Keratinocyte (primary cell): ENCODE measurements around the gene CSF3. TPM values are rescaled to one million over a fixed set of nuclear protein-coding genes. Genes with fewer than 3 reads are reported as not detected.

Source experiments
- DNase-seq: peaks from one replicate; pipeline ENCODE4 v3.0.0-alpha.2; 2011; ENCODE audit warnings: low read depth, missing footprints, low spot score
- FAIRE-seq: peaks from 2 replicates; lab custom pipeline; 2011; peaks lifted over from hg19 to GRCh38; lab: Jason Lieb, UNC
- H2AFZ ChIP-seq: 2 replicates; pipeline ENCODE4 v1.6.0; 2012; ENCODE audit warnings: low read length, control low read depth, inconsistent platforms; ENCODE audit not compliant: control insufficient read depth
- H3K27ac ChIP-seq: 2 replicates; pipeline ENCODE4 v1.5.1; 2011; ENCODE audit warnings: low read length; ENCODE audit not compliant: control insufficient read depth, insufficient read depth
- H3K27me3 ChIP-seq: 3 replicates; pipeline ENCODE4 v1.6.0; 2011; ENCODE audit warnings: low read length; ENCODE audit not compliant: control insufficient read depth, insufficient read depth; ENCODE audit errors: extremely low read depth
- H3K36me3 ChIP-seq, 2 experiments: 2 replicates in 1 of 2; 3 replicates in 1 of 2; pipeline ENCODE4 v1.5.1; 2011; ENCODE audit warnings: low read length in 2 of 2, mild to moderate bottlenecking in 1 of 2; ENCODE audit not compliant: control insufficient read depth in 2 of 2, insufficient read depth in 2 of 2; ENCODE audit errors: extremely low read depth in 1 of 2
- H3K4me1 ChIP-seq: 3 replicates; pipeline ENCODE4 v1.5.1; 2011; ENCODE audit warnings: low read length; ENCODE audit not compliant: control insufficient read depth, insufficient read depth; ENCODE audit errors: extremely low read depth
- H3K4me2 ChIP-seq: 3 replicates; pipeline ENCODE4 v1.6.0; 2011; ENCODE audit warnings: low read depth, low read length; ENCODE audit not compliant: control insufficient read depth, insufficient read depth; ENCODE audit errors: extremely low read depth
- H3K4me3 ChIP-seq, 3 experiments: fragments of 200-600 bp in 1 of 3; sonication (generic) in 1 of 3; 2 replicates in 2 of 3; 3 replicates in 1 of 3; pipeline ENCODE4 v1.5.1; 2011 to 2016; ENCODE audit warnings: low read length in 3 of 3, mild to moderate bottlenecking in 3 of 3, control low read depth in 2 of 3, inconsistent platforms in 1 of 3, low read depth in 1 of 3, mixed read lengths in 1 of 3, mixed run types in 1 of 3, moderate library complexity in 1 of 3; ENCODE audit not compliant: control insufficient read depth in 2 of 3, insufficient read depth in 2 of 3; ENCODE audit errors: extremely low read depth in 1 of 3
- H3K79me2 ChIP-seq: 2 replicates; pipeline ENCODE4 v1.6.0; 2012; ENCODE audit warnings: low read length; ENCODE audit not compliant: control insufficient read depth, insufficient read depth
- H3K9ac ChIP-seq: 3 replicates; pipeline ENCODE4 v1.6.0; 2011; ENCODE audit warnings: low read length; ENCODE audit not compliant: control insufficient read depth, insufficient read depth; ENCODE audit errors: extremely low read depth
- H3K9me1 ChIP-seq: 3 replicates; pipeline ENCODE4 v1.6.0; 2011; ENCODE audit warnings: low read length; ENCODE audit not compliant: control insufficient read depth, insufficient read depth; ENCODE audit errors: extremely low read depth
- H3K9me3 ChIP-seq: 2 replicates; pipeline ENCODE4 v1.5.1; 2012; ENCODE audit warnings: low read depth, low read length; ENCODE audit not compliant: control insufficient read depth
- H4K20me1 ChIP-seq: 3 replicates; pipeline ENCODE4 v1.6.0; 2011; ENCODE audit warnings: low read length; ENCODE audit not compliant: control insufficient read depth, insufficient read depth; ENCODE audit errors: extremely low read depth
- EZH2 ChIP-seq: IDR thresholded peaks from one replicate; pipeline ENCODE4 v1.6.1; 2012; ENCODE audit warnings: inconsistent platforms, mild to moderate bottlenecking, low read length, moderate library complexity
- dilution Hi-C: fragments of 300-500 bp; cut with MboI; formaldehyde crosslinking; loops from one replicate; pipeline ENCODE4 v1.7.0; 2020; ENCODE audit warnings: low sequenced_read_pairs; ENCODE audit not compliant: extremely low pct_ligation_motif_present
- polyA plus RNA-seq, 5 experiments: library from polyadenylated mRNA; depleted of rRNA in 3 of 5; stranded (reverse) in 3 of 5; stranded (forward) in 1 of 5; unstranded in 1 of 5; fragments of >200 nt; gene quantifications; 1 replicate in 1 of 5; 2 replicates in 3 of 5; 3 replicates in 1 of 5; pipeline versions ENCODE4 v1.2.1 to v1.2.3, GENCODE V29; 2011 to 2012; ENCODE audit warnings: missing spikeins in 2 of 5, low read depth in 1 of 5, low replicate concordance in 1 of 5
- TF ChIP-seq, protein P1 (sequence below), 3 experiments: IDR thresholded peaks in 1 of 3; conservative IDR thresholded peaks in 1 of 3; optimal IDR thresholded peaks in 1 of 3; 2 replicates in 2 of 3; 3 replicates in 1 of 3; pipeline versions ENCODE3 to v1.5.1; 2011; ENCODE audit warnings: low read length in 3 of 3, mild to moderate bottlenecking in 3 of 3, moderate library complexity in 2 of 3, control low read depth in 1 of 3, inconsistent platforms in 1 of 3; ENCODE audit not compliant: insufficient read depth in 2 of 3; ENCODE audit errors: extremely low read depth in 1 of 3

CSF3 gene
- polyA plus RNA-seq, 1 donor (not counting 4 experiments of a cell fraction or from before 2014, with no cell fraction given) = 0.76 TPM

DNA sequence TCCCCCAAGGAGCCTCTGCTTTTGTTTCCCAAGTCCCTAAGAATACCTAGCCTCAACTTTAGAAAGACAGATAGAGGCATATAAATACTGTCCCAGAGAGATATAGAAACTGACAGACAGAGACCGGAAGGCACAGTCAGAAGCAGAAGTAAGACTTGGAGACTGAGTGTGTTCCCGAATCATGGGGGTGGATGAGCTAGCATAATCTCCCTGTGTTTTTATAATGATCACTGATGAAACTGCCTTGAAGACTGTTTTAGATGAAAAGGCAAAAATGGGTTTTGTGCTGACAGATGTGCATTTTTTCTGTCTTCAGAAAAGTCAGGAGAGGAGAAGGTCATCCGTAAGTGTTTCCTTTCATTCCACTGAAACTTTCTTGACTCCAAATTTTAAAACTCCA, 43.0 kb upstream of the CSF3 start:
- H3K9me3 ChIP-seq = no peaks in the 10 kb centered on the region
- no peak overlapping the region for H3K4me3 ChIP-seq
- no peaks in the 10 kb centered on the region for H3K36me3 ChIP-seq
- no peak overlapping the region for H2AFZ ChIP-seq
- peaks cover 11% of the 10 kb centered on the region for H3K4me1 ChIP-seq
- no peaks in the 10 kb centered on the region for H3K9me1 ChIP-seq
- dilution Hi-C loops = no loop called here
- DNase-seq (no peak), FAIRE-seq (no peak)
- no peak overlapping the region for H3K27ac ChIP-seq
- TF ChIP-seq, protein P1, sequence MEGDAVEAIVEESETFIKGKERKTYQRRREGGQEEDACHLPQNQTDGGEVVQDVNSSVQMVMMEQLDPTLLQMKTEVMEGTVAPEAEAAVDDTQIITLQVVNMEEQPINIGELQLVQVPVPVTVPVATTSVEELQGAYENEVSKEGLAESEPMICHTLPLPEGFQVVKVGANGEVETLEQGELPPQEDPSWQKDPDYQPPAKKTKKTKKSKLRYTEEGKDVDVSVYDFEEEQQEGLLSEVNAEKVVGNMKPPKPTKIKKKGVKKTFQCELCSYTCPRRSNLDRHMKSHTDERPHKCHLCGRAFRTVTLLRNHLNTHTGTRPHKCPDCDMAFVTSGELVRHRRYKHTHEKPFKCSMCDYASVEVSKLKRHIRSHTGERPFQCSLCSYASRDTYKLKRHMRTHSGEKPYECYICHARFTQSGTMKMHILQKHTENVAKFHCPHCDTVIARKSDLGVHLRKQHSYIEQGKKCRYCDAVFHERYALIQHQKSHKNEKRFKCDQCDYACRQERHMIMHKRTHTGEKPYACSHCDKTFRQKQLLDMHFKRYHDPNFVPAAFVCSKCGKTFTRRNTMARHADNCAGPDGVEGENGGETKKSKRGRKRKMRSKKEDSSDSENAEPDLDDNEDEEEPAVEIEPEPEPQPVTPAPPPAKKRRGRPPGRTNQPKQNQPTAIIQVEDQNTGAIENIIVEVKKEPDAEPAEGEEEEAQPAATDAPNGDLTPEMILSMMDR (optimal IDR thresholded peaks at IDR 0.05 in 1 of 3, IDR thresholded peaks at IDR 0.05 in 1 of 3, conservative IDR thresholded peaks at IDR 0.05 in 1 of 3; ENCODE audit: extremely low read depth in 1 of 3, insufficient read depth in 2 of 3, low read length in 3 of 3) = no peak
- TF ChIP-seq EZH2 = no peak
- H3K9ac ChIP-seq = no peak overlapping the region
- H4K20me1 ChIP-seq = no peaks in the 10 kb centered on the region
- no peaks in the 10 kb centered on the region for H3K27me3 ChIP-seq
- no peaks in the 10 kb centered on the region for H3K79me2 ChIP-seq
- no peak overlapping the region for H3K4me2 ChIP-seq

DNA sequence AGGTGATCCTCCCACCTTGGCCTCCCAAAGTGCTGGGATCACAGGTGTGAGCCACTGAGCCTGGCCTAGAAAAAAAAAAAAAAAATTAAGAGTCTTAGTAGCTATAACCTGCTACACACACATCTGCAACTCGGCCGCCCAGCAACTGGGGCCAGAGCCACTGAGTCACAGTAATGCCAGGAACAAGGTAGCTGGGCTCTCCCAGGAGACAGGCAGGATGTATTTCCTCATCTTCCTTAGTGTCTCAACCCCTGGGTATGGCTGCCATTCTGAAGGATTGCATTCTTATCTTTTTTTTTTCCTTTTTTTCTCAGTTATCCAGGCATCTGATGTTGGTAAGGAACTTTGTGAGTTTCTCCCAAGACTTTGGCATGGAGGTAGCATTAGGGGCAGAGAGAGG, 41.7 kb upstream of the CSF3 start:
- Histone ChIP-seq H3K9me1 (no peaks in the 10 kb centered on the region), H3K9me3 (no peaks in the 10 kb centered on the region), H3K27me3 (no peaks in the 10 kb centered on the region), H4K20me1 (no peaks in the 10 kb centered on the region), H3K4me2 (no peak overlapping the region), H3K4me1 (peaks cover 12% of the 10 kb centered on the region), H2AFZ (no peak overlapping the region), H3K79me2 (no peaks in the 10 kb centered on the region), H3K9ac (no peak overlapping the region), H3K4me3 (no peak overlapping the region), H3K27ac (no peak overlapping the region), H3K36me3 (no peaks in the 10 kb centered on the region)
- FAIRE-seq (no peak), DNase-seq (no peak)
- no peak for TF ChIP-seq EZH2
- TF ChIP-seq, protein P1 (optimal IDR thresholded peaks at IDR 0.05 in 1 of 3, IDR thresholded peaks at IDR 0.05 in 1 of 3, conservative IDR thresholded peaks at IDR 0.05 in 1 of 3; ENCODE audit: extremely low read depth in 1 of 3, insufficient read depth in 2 of 3, low read length in 3 of 3) = no peak
- dilution Hi-C loops = no loop called here
